Trophoblast cell (in vitro differentiated cells and primary cell): ENCODE results near the gene HS3ST4.

Experiments used
- DNase-seq, 2 donors: peaks; one replicate each; pipeline ENCODE4 v3.0.0-alpha.2; 2016
- H2AFZ ChIP-seq: 2 replicates; pipeline ENCODE4 v1.6.1; 2013; ENCODE audit warnings: low read length, moderate library complexity, mild to moderate bottlenecking; ENCODE audit not compliant: insufficient read depth, poor library complexity
- H2AK5ac ChIP-seq: 2 replicates; pipeline ENCODE4 v1.6.1; 2013; ENCODE audit warnings: mild to moderate bottlenecking, low read length
- H2BK120ac ChIP-seq: 2 replicates; pipeline ENCODE4 v1.6.1; 2013; ENCODE audit warnings: low read length, mild to moderate bottlenecking, moderate library complexity; ENCODE audit not compliant: insufficient read depth, poor library complexity
- H2BK12ac ChIP-seq: 2 replicates; pipeline ENCODE4 v1.6.1; 2013; ENCODE audit warnings: mild to moderate bottlenecking, low read length, moderate library complexity
- H2BK5ac ChIP-seq: 2 replicates; pipeline ENCODE4 v1.6.1; 2013; ENCODE audit warnings: low read length, low read depth, moderate library complexity, mild to moderate bottlenecking; ENCODE audit not compliant: poor library complexity
- H3K14ac ChIP-seq: 2 replicates; pipeline ENCODE4 v1.6.1; 2013; ENCODE audit warnings: mild to moderate bottlenecking, low read length
- H3K18ac ChIP-seq: 2 replicates; pipeline ENCODE4 v1.6.1; 2013; ENCODE audit warnings: mild to moderate bottlenecking, low read length
- H3K23ac ChIP-seq: 2 replicates; pipeline ENCODE4 v1.6.1; 2013; ENCODE audit warnings: low read length
- H3K27ac ChIP-seq: 2 replicates; pipeline ENCODE4 v1.5.1; 2013; ENCODE audit warnings: low read depth, mild to moderate bottlenecking, inconsistent platforms, low read length, moderate library complexity
- H3K27me3 ChIP-seq: 2 replicates; pipeline ENCODE4 v1.6.1; 2013; ENCODE audit warnings: inconsistent platforms, mild to moderate bottlenecking, low read length, moderate library complexity; ENCODE audit not compliant: insufficient read depth
- H3K36me3 ChIP-seq, 2 experiments: 1 replicate in 1 of 2; 2 replicates in 1 of 2; pipeline ENCODE4 v1.6.1; 2013; ENCODE audit warnings: low read length in 2 of 2, mild to moderate bottlenecking in 2 of 2, moderate library complexity in 1 of 2; ENCODE audit not compliant: insufficient read depth in 2 of 2, control insufficient read depth in 1 of 2
- H3K4ac ChIP-seq: 2 replicates; pipeline ENCODE4 v1.6.1; 2013; ENCODE audit warnings: low read depth, mild to moderate bottlenecking, low read length, moderate library complexity
- H3K4me1 ChIP-seq, 2 experiments: 1 replicate in 1 of 2; 2 replicates in 1 of 2; pipeline ENCODE4 v1.6.1; 2013; ENCODE audit warnings: low read length in 2 of 2, mild to moderate bottlenecking in 2 of 2, moderate library complexity in 1 of 2; ENCODE audit not compliant: insufficient read depth in 2 of 2, control insufficient read depth in 1 of 2
- H3K4me2 ChIP-seq: 2 replicates; pipeline ENCODE4 v1.6.1; 2013; ENCODE audit warnings: inconsistent platforms, mild to moderate bottlenecking, low read length, moderate library complexity
- H3K4me3 ChIP-seq: 2 replicates; pipeline ENCODE4 v1.5.1; 2013; ENCODE audit warnings: mild to moderate bottlenecking, low read depth, low read length, inconsistent platforms
- H3K79me1 ChIP-seq: one replicate; pipeline ENCODE4 v1.6.1; 2013; ENCODE audit warnings: low read length
- H3K79me2 ChIP-seq: 2 replicates; pipeline ENCODE4 v1.6.1; 2013; ENCODE audit warnings: low read length, mild to moderate bottlenecking; ENCODE audit not compliant: control insufficient read depth, insufficient read depth, poor library complexity
- H3K9ac ChIP-seq: 2 replicates; pipeline ENCODE4 v1.6.1; 2013; ENCODE audit warnings: mild to moderate bottlenecking, low read length
- H3K9me3 ChIP-seq: 2 replicates; pipeline ENCODE4 v1.6.1; 2013; ENCODE audit warnings: low read depth, mild to moderate bottlenecking, control low read depth, inconsistent platforms, low read length; ENCODE audit not compliant: insufficient read depth
- H4K12ac ChIP-seq: 2 replicates; pipeline ENCODE4 v1.6.1; 2013; ENCODE audit warnings: low read depth, mild to moderate bottlenecking, low read length, moderate library complexity
- H4K8ac ChIP-seq: 2 replicates; pipeline ENCODE4 v1.6.1; 2013; ENCODE audit warnings: low read depth, mild to moderate bottlenecking, low read length, moderate library complexity
- H4K91ac ChIP-seq: one replicate; pipeline ENCODE4 v1.6.1; 2013; ENCODE audit warnings: low read depth, mild to moderate bottlenecking, low read length, moderate library complexity
- WGBS: extraction: QIAGEN DNeasy Blood & Tissue Kit; methylation state at CpG from one replicate; pipeline ENCODE4 v1.1.7; 2013; ENCODE audit warnings: missing lambda C conversion rate; ENCODE audit not compliant: insufficient read length, insufficient coverage; ENCODE audit errors: extremely low coverage; 5-methylcytosine and 5-hydroxymethylcytosine counted together

The HS3ST4 gene

GRCh38 chr16:25679511-25679910 lies 12.2 kb upstream of the HS3ST4 start:
- Histone ChIP-seq H4K12ac (no peak overlapping the region), H4K8ac (no peak overlapping the region), H3K79me2 (no peaks in the 10 kb centered on the region), H3K27me3 (no peaks in the 10 kb centered on the region), H4K91ac (no peak overlapping the region), H3K4me1 (peaks cover 0 to 3% of the 10 kb centered on the region in 2 experiments), H2BK120ac (no peak overlapping the region), H3K79me1 (no peaks in the 10 kb centered on the region), H3K23ac (no peak overlapping the region), H3K9ac (no peak overlapping the region), H3K36me3 (no peaks in the 10 kb centered on the region), H2BK12ac (no peak overlapping the region), H2AFZ (no peak overlapping the region), H3K9me3 (no peaks in the 10 kb centered on the region), H3K18ac (no peak overlapping the region), H2BK5ac (no peak overlapping the region), H3K4me3 (no peak overlapping the region), H2AK5ac (no peak overlapping the region), H3K14ac (no peak overlapping the region), H3K4ac (no peak overlapping the region), H3K4me2 (no peak overlapping the region), H3K27ac (no peak overlapping the region)
- DNase-seq, result peak; percentile 68 to 77
- WGBS, result no CpG with 5 or more reads among the region's 5 CpGs

- Histone ChIP-seq H3K79me2 (no peaks in the 10 kb centered on the region), H4K12ac (no peak overlapping the region), H3K36me3 (no peaks in the 10 kb centered on the region), H2AFZ (no peak overlapping the region), H2BK12ac (no peak overlapping the region), H2AK5ac (no peak overlapping the region), H3K9me3 (no peaks in the 10 kb centered on the region), H3K4me3 (no peak overlapping the region), H3K4me1 (peaks cover 13 to 14% of the 10 kb centered on the region in 2 experiments), H3K4me2 (no peak overlapping the region), H3K14ac (no peak overlapping the region), H3K4ac (no peak overlapping the region), H3K79me1 (peaks cover 4% of the 10 kb centered on the region), H2BK5ac (no peak overlapping the region), H4K8ac (no peak overlapping the region), H3K27ac (no peak overlapping the region), H3K18ac (no peak overlapping the region), H3K27me3 (peaks cover 25% of the 10 kb centered on the region), H3K23ac (no peak overlapping the region), H4K91ac (no peak overlapping the region), H2BK120ac (no peak overlapping the region), H3K9ac (no peak overlapping the region)
- WGBS, result 100% methylated on average over 1 of the region's 10 CpGs
- no peak for DNase-seq
These were observed 2.5 kb upstream of the HS3ST4 start for GRCh38 chr16:25689137-25689836.

DNA sequence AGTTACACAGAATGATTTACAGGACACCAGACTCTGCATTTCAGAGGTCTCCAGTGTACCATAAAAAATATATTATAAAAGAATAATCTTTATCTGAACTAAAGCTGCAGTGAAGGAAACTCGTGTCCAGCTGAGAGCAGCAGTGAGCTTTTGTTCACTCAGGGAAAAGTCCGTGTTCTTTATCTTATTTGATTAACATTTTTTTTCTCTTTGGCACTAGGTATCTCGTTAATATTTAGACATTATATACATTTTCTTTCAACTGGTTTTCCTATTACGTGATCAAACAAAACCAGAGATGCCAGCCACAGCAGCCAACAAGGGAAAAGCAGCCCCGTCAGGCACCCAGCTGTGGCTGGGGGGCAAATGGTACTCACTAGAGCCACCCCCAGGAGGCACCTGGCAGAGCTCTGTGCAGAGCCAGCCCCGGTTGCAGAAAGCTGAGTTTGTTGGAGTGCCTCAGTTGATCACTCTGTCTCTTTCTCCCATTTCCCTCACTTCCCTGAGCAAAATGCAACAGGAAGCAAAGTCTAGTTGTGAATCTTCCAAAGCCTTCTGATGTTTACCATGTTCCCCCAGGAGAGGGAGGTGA lies 1.1 kb upstream of the HS3ST4 start:
- H2BK12ac ChIP-seq, result no peak overlapping the region
- no peak overlapping the region for H3K4me2 ChIP-seq
- no peak overlapping the region for H2BK5ac ChIP-seq
- no peak overlapping the region for H3K4ac ChIP-seq
- H3K79me2 ChIP-seq, result no peaks in the 10 kb centered on the region
- H3K9me3 ChIP-seq, result no peaks in the 10 kb centered on the region
- no peak overlapping the region for H3K27ac ChIP-seq
- no peak overlapping the region for H3K4me3 ChIP-seq
- WGBS, result no CpG with 5 or more reads among the region's 6 CpGs
- no peak overlapping the region for H2AFZ ChIP-seq
- H4K12ac ChIP-seq, result no peak overlapping the region
- no peak for DNase-seq
- no peak overlapping the region for H4K8ac ChIP-seq
- H3K14ac ChIP-seq, result no peak overlapping the region
- H3K23ac ChIP-seq, result no peak overlapping the region
- no peak overlapping the region for H2BK120ac ChIP-seq
- H3K4me1 ChIP-seq, result peaks cover 14 to 16% of the 10 kb centered on the region in 2 experiments
- no peaks in the 10 kb centered on the region for H3K36me3 ChIP-seq
- peaks cover 4% of the 10 kb centered on the region for H3K79me1 ChIP-seq
- H3K9ac ChIP-seq, result no peak overlapping the region
- no peak overlapping the region for H4K91ac ChIP-seq
- peaks cover 25% of the 10 kb centered on the region for H3K27me3 ChIP-seq
- H3K18ac ChIP-seq, result no peak overlapping the region
- H2AK5ac ChIP-seq, result no peak overlapping the region

GRCh38 chr16:25692351-25692741 lies 587 bp downstream of the HS3ST4 start:
- Histone ChIP-seq H3K79me2 (no peaks in the 10 kb centered on the region), H2BK12ac (no peak overlapping the region), H3K9me3 (no peaks in the 10 kb centered on the region), H2BK5ac (no peak overlapping the region), H3K27ac (no peak overlapping the region), H2AK5ac (no peak overlapping the region), H4K8ac (peak overlapping the region; percentile 36), H3K27me3 (peaks cover 25% of the 10 kb centered on the region), H3K4me2 (peak overlapping the region; percentile 95), H3K14ac (no peak overlapping the region), H4K91ac (peak overlapping the region; percentile 11), H3K4ac (peak overlapping the region; percentile 7), H2BK120ac (no peak overlapping the region), H4K12ac (peak overlapping the region; percentile 59), H3K4me3 (peak overlapping the region; percentile 67), H3K9ac (no peak overlapping the region), H3K36me3 (no peaks in the 10 kb centered on the region), H3K4me1 (peaks cover 14 to 16% of the 10 kb centered on the region in 2 experiments), H3K79me1 (peaks cover 4% of the 10 kb centered on the region), H2AFZ (peak overlapping the region; percentile 8), H3K18ac (peak overlapping the region; percentile 3), H3K23ac (no peak overlapping the region)
- no CpG with 5 or more reads among the region's 56 CpGs for WGBS
- peak in 1 of 2 donors; percentile 30 for DNase-seq
